Measurements from ENCODE around the gene LGALS9B. TPM values are rescaled to one million over a fixed set of nuclear protein-coding genes. Genes with fewer than 3 reads are reported as not detected.
"Not testable (repeated sequence)": the region's sequence is repeated elsewhere in the genome, so short reads cannot be mapped to it uniquely, and the experiment has no call there.

Gene LGALS9B
- total and polyA plus RNA-seq, 2 of the 8 experiments (the other 6 are each of a cell fraction or from before 2014, with no cell fraction given): not detected

- H2BK5ac ChIP-seq (ENCODE audit: low read depth, low read length); H3K4me3 ChIP-seq (ENCODE audit: extremely low read depth in 1 of 4, insufficient read depth in 2 of 4, low read depth in 3 of 4, low read length in 4 of 4): not testable (repeated sequence)
Observed at GRCh38 chr17:20443632-20444031, 23.7 kb downstream of the LGALS9B start.

GRCh38 chr17:20440665-20441064, 26.7 kb downstream of the LGALS9B start:
- CTCF ChIA-PET (ENCODE audit: partially characterized antibody); H3K23ac ChIP-seq (ENCODE audit: insufficient read length); DNase-seq (ENCODE audit: low read depth in 1 of 2, low spot score in 2 of 2); H2BK15ac ChIP-seq (ENCODE audit: low read length); H2BK120ac ChIP-seq (replicated peaks; ENCODE audit: low read depth, low read length); H2BK5ac ChIP-seq (ENCODE audit: low read depth, low read length); H4K91ac ChIP-seq (replicated peaks; ENCODE audit: insufficient read length, low read length); H3K4ac ChIP-seq (replicated peaks; ENCODE audit: insufficient read length, low read depth, low read length); H2AFZ ChIP-seq (ENCODE audit: low read length); H4K20me1 ChIP-seq (replicated peaks in 1 of 2; ENCODE audit: control insufficient read depth in 1 of 2, insufficient read depth in 2 of 2, low read length in 2 of 2); H3K4me3 ChIP-seq (ENCODE audit: extremely low read depth in 1 of 4, insufficient read depth in 2 of 4, low read depth in 3 of 4, low read length in 4 of 4); H3K14ac ChIP-seq (ENCODE audit: insufficient read length); H3K79me1 ChIP-seq (ENCODE audit: low read depth, low read length); H3K27ac ChIP-seq (ENCODE audit: low read depth, low read length); H2BK12ac ChIP-seq (ENCODE audit: low read depth, low read length); H3K36me3 ChIP-seq (ENCODE audit: control insufficient read depth in 2 of 4, insufficient read depth in 4 of 4, low read length in 3 of 4); H4K5ac ChIP-seq (ENCODE audit: insufficient read length, low read depth, low read length); H3K9ac ChIP-seq (replicated peaks in 1 of 4; ENCODE audit: extremely low read depth in 1 of 4, low read depth in 3 of 4, low read length in 3 of 4); H3K18ac ChIP-seq (ENCODE audit: extremely low read depth, low read length); POLR2A ChIA-PET (ENCODE audit: partially characterized antibody); H3K56ac ChIP-seq (replicated peaks; ENCODE audit: insufficient read length, low read depth, low read length); H4K8ac ChIP-seq (ENCODE audit: extremely low read depth, insufficient read depth, low read length); H2AK5ac ChIP-seq (ENCODE audit: low read depth, low read length); H2BK20ac ChIP-seq (ENCODE audit: low read length); H3K4me2 ChIP-seq (ENCODE audit: insufficient read depth in 1 of 2, low read depth in 2 of 2, low read length in 2 of 2); H3K4me1 ChIP-seq (replicated peaks in 1 of 4; ENCODE audit: control insufficient read depth in 3 of 4, insufficient read depth in 4 of 4, low read length in 3 of 4); H3K27me3 ChIP-seq (replicated peaks in 1 of 4; ENCODE audit: control insufficient read depth in 3 of 4, extremely low read depth in 1 of 4, insufficient read depth in 3 of 4, low read length in 3 of 4); H3K79me2 ChIP-seq (ENCODE audit: control insufficient read depth in 1 of 2, insufficient read depth in 2 of 2, low read length in 2 of 2); H3K9me3 ChIP-seq (ENCODE audit: insufficient read depth in 2 of 2, low read depth in 1 of 2, low read length in 1 of 2); H3K23me2 ChIP-seq (ENCODE audit: low read depth, low read length); FAIRE-seq: not testable (repeated sequence)
- WGBS, 2 experiments (ENCODE audit: extremely low coverage in 1 of 2, insufficient coverage in 1 of 2, insufficient read length in 1 of 2, insufficient replicate concordance in 2 of 2, low coverage in 1 of 2, low lambda C conversion rate in 2 of 2, missing lambda C conversion rate in 1 of 2): 79% methylated on average over 2 of the region's 5 CpGs; no CpG with 5 or more reads in 1 of the 2 experiments

More at GRCh38 chr17:20443632-20444031, 23.7 kb downstream of the LGALS9B start:
- H2BK120ac ChIP-seq (replicated peaks; ENCODE audit: low read depth, low read length); H3K27me3 ChIP-seq (replicated peaks in 1 of 4; ENCODE audit: control insufficient read depth in 3 of 4, extremely low read depth in 1 of 4, insufficient read depth in 3 of 4, low read length in 3 of 4); H2BK12ac ChIP-seq (ENCODE audit: low read depth, low read length); H2BK15ac ChIP-seq (ENCODE audit: low read length); H3K23me2 ChIP-seq (ENCODE audit: low read depth, low read length); H4K8ac ChIP-seq (ENCODE audit: extremely low read depth, insufficient read depth, low read length); H4K91ac ChIP-seq (replicated peaks; ENCODE audit: insufficient read length, low read length); H3K14ac ChIP-seq (ENCODE audit: insufficient read length); H2BK20ac ChIP-seq (ENCODE audit: low read length); H3K4ac ChIP-seq (replicated peaks; ENCODE audit: insufficient read length, low read depth, low read length); H3K4me2 ChIP-seq (ENCODE audit: insufficient read depth in 1 of 2, low read depth in 2 of 2, low read length in 2 of 2); CTCF ChIA-PET (ENCODE audit: partially characterized antibody); H4K5ac ChIP-seq (ENCODE audit: insufficient read length, low read depth, low read length); H3K9ac ChIP-seq (replicated peaks in 1 of 4; ENCODE audit: extremely low read depth in 1 of 4, low read depth in 3 of 4, low read length in 3 of 4); H3K27ac ChIP-seq (ENCODE audit: low read depth, low read length); H4K20me1 ChIP-seq (replicated peaks in 1 of 2; ENCODE audit: control insufficient read depth in 1 of 2, insufficient read depth in 2 of 2, low read length in 2 of 2); H3K79me1 ChIP-seq (ENCODE audit: low read depth, low read length); H3K56ac ChIP-seq (replicated peaks; ENCODE audit: insufficient read length, low read depth, low read length); H3K18ac ChIP-seq (ENCODE audit: extremely low read depth, low read length); H3K79me2 ChIP-seq (ENCODE audit: control insufficient read depth in 1 of 2, insufficient read depth in 2 of 2, low read length in 2 of 2); H2AK5ac ChIP-seq (ENCODE audit: low read depth, low read length); H3K9me3 ChIP-seq (ENCODE audit: insufficient read depth in 2 of 2, low read depth in 1 of 2, low read length in 1 of 2); H3K36me3 ChIP-seq (ENCODE audit: control insufficient read depth in 2 of 4, insufficient read depth in 4 of 4, low read length in 3 of 4); H3K23ac ChIP-seq (ENCODE audit: insufficient read length); POLR2A ChIA-PET (ENCODE audit: partially characterized antibody); H3K4me1 ChIP-seq (replicated peaks in 1 of 4; ENCODE audit: control insufficient read depth in 3 of 4, insufficient read depth in 4 of 4, low read length in 3 of 4); H2AFZ ChIP-seq (ENCODE audit: low read length); DNase-seq (ENCODE audit: low read depth in 1 of 2, low spot score in 2 of 2): not testable (repeated sequence)
- FAIRE-seq: peak; percentile 97
- WGBS, 2 experiments (ENCODE audit: extremely low coverage in 1 of 2, insufficient coverage in 1 of 2, insufficient read length in 1 of 2, insufficient replicate concordance in 2 of 2, low coverage in 1 of 2, low lambda C conversion rate in 2 of 2, missing lambda C conversion rate in 1 of 2): no CpG with 5 or more reads among the region's 9 CpGs
